ENCODE measurements around the gene AGMO. TPM values are rescaled to one million over a fixed set of nuclear protein-coding genes. Genes with fewer than 3 reads are reported as not detected.

Gene AGMO
- total and polyA plus RNA-seq, 2 of the 8 experiments (the other 6 are each of a cell fraction or from before 2014, with no cell fraction given): 0.22 to 0.45 TPM

DNA sequence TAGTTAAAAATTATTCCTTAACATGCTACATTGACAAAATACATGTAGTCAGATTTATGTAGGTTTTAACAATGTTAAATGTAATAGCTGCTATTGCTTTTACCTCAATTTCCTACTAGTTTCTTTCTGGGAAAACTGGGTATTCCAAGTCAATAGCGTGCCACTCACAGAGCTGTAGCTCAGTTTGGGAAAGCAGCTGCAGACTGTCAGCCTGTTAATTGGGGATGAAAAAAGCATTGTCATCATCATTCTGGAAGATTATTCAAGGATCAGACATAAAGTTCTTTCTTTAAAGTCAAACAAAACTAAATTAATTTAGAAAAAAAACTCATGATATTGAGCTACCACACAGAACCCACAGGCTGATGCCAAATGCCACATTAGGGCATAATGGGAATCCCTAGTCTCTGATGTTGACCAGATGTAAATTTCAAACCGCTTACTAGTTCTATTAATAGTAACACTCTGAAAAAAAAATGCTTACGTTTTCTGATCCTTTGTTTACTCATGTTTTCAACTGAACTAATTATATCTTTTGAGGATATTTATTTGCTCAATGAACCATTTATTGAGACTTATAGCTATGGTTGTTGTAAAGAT lies 19.6 kb upstream of the AGMO start:
- Histone ChIP-seq H4K5ac (ENCODE audit: insufficient read length, low read depth, low read length) (no peak overlapping the region), H3K4me3 (ENCODE audit: extremely low read depth in 1 of 4, insufficient read depth in 2 of 4, low read depth in 3 of 4, low read length in 4 of 4) (no peak overlapping the region), H3K27me3 (replicated peaks in 1 of 4; ENCODE audit: control insufficient read depth in 3 of 4, extremely low read depth in 1 of 4, insufficient read depth in 3 of 4, low read length in 3 of 4) (no peaks in the 10 kb centered on the region), H3K56ac (replicated peaks; ENCODE audit: insufficient read length, low read depth, low read length) (no peak overlapping the region), H2BK120ac (replicated peaks; ENCODE audit: low read depth, low read length) (no peak overlapping the region), H3K14ac (ENCODE audit: insufficient read length) (no peak overlapping the region), H3K27ac (ENCODE audit: low read depth, low read length) (no peak overlapping the region), H2BK20ac (ENCODE audit: low read length) (no peak overlapping the region), H3K9ac (replicated peaks in 1 of 4; ENCODE audit: extremely low read depth in 1 of 4, low read depth in 3 of 4, low read length in 3 of 4) (no peak overlapping the region), H2AFZ (ENCODE audit: low read length) (no peak overlapping the region), H2BK15ac (ENCODE audit: low read length) (no peak overlapping the region), H3K79me2 (ENCODE audit: control insufficient read depth in 1 of 2, insufficient read depth in 2 of 2, low read length in 2 of 2) (no peaks in the 10 kb centered on the region), H3K23ac (ENCODE audit: insufficient read length) (no peak overlapping the region), H3K18ac (ENCODE audit: extremely low read depth, low read length) (no peak overlapping the region), H3K4ac (replicated peaks; ENCODE audit: insufficient read length, low read depth, low read length) (no peak overlapping the region), H2BK5ac (ENCODE audit: low read depth, low read length) (no peak overlapping the region), H4K8ac (ENCODE audit: extremely low read depth, insufficient read depth, low read length) (no peak overlapping the region), H2AK5ac (ENCODE audit: low read depth, low read length) (no peak overlapping the region), H3K23me2 (ENCODE audit: low read depth, low read length) (no peaks in the 10 kb centered on the region; the same call in 1 of the 2 replicates), H4K20me1 (replicated peaks in 1 of 2; ENCODE audit: control insufficient read depth in 1 of 2, insufficient read depth in 2 of 2, low read length in 2 of 2) (no peaks in the 10 kb centered on the region), H3K79me1 (ENCODE audit: low read depth, low read length) (no peaks in the 10 kb centered on the region), H3K9me3 (ENCODE audit: insufficient read depth in 2 of 2, low read depth in 1 of 2, low read length in 1 of 2) (peaks cover 7 to 12% of the 10 kb centered on the region in 2 experiments), H3K36me3 (ENCODE audit: control insufficient read depth in 2 of 4, insufficient read depth in 4 of 4, low read length in 3 of 4) (0 out of 8 replicates have a peak, but pooled peaks cover 0 to 3% (median 0%) of the 10 kb centered on the region in 4 experiments), H4K91ac (replicated peaks; ENCODE audit: insufficient read length, low read length) (no peak overlapping the region), H3K4me1 (replicated peaks in 1 of 4; ENCODE audit: control insufficient read depth in 3 of 4, insufficient read depth in 4 of 4, low read length in 3 of 4) (no peaks in the 10 kb centered on the region), H3K4me2 (ENCODE audit: insufficient read depth in 1 of 2, low read depth in 2 of 2, low read length in 2 of 2) (no peak overlapping the region), H2BK12ac (ENCODE audit: low read depth, low read length) (no peak overlapping the region)
- POLR2A ChIA-PET (ENCODE audit: partially characterized antibody): no interaction called here
- CTCF ChIA-PET (ENCODE audit: partially characterized antibody): interaction anchor here (0.7 kb wide), 1 partner anchor 53 kb away, joined by 3 read pairs; no protein-coding TSS in a partner anchor
- DNase-seq (ENCODE audit: low read depth in 1 of 2, low spot score in 2 of 2): no peak
- WGBS, 2 experiments (ENCODE audit: extremely low coverage in 1 of 2, insufficient coverage in 1 of 2, insufficient read length in 1 of 2, insufficient replicate concordance in 2 of 2, low coverage in 1 of 2, low lambda C conversion rate in 2 of 2, missing lambda C conversion rate in 1 of 2): 95% methylated on average over 3 of the region's 3 CpGs; no CpG with 5 or more reads in 1 of the 2 experiments
- FAIRE-seq: no peak
- TF ChIP-seq SIRT6 (IDR thresholded peaks at IDR 0.05; ENCODE audit: low read length) (no peak), RFX5 (IDR thresholded peaks at IDR 0.05; ENCODE audit: borderline replicate concordance, low read depth, low read length) (no peak), NRF1 (IDR thresholded peaks at IDR 0.05; ENCODE audit: low read depth, low read length) (no peak), SAP30 (IDR thresholded peaks at IDR 0.05; ENCODE audit: insufficient read depth, insufficient replicate concordance, low read length) (no peak), GTF2F1 (IDR thresholded peaks at IDR 0.05; ENCODE audit: borderline replicate concordance, low read depth, low read length) (no peak), KDM1A (IDR thresholded peaks at IDR 0.05; ENCODE audit: borderline replicate concordance, low read length) (no peak), RNF2 (IDR thresholded peaks at IDR 0.05; ENCODE audit: borderline replicate concordance, low read depth, low read length, missing control alignments, poor library complexity, severe bottlenecking) (no peak), SIN3A (conservative IDR thresholded peaks at IDR 0.05 in 1 of 2, IDR thresholded peaks at IDR 0.05 in 1 of 2; ENCODE audit: low read depth in 1 of 2, low read length in 2 of 2) (no peak)
- TF ChIP-seq, protein P1, sequence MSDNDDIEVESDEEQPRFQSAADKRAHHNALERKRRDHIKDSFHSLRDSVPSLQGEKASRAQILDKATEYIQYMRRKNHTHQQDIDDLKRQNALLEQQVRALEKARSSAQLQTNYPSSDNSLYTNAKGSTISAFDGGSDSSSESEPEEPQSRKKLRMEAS (IDR thresholded peaks at IDR 0.05): no peak
